GM19468 (cell line): ENCODE measurements around the gene NPPA.
"Not testable (repeated sequence)": the region's sequence is repeated elsewhere in the genome, so short reads cannot be mapped to it uniquely, and the experiment has no call there.

Experiments used
- ATAC-seq: cut with Tn5 transposase; IDR thresholded peaks from one replicate; pipeline ENCODE4 v1.9.1; 2021; ENCODE audit warnings: mild to moderate bottlenecking, moderate library complexity, moderate number of reproducible peaks; ENCODE audit not compliant: unreplicated experiment; ENCODE audit errors: extremely low read depth

NPPA gene

DNA sequence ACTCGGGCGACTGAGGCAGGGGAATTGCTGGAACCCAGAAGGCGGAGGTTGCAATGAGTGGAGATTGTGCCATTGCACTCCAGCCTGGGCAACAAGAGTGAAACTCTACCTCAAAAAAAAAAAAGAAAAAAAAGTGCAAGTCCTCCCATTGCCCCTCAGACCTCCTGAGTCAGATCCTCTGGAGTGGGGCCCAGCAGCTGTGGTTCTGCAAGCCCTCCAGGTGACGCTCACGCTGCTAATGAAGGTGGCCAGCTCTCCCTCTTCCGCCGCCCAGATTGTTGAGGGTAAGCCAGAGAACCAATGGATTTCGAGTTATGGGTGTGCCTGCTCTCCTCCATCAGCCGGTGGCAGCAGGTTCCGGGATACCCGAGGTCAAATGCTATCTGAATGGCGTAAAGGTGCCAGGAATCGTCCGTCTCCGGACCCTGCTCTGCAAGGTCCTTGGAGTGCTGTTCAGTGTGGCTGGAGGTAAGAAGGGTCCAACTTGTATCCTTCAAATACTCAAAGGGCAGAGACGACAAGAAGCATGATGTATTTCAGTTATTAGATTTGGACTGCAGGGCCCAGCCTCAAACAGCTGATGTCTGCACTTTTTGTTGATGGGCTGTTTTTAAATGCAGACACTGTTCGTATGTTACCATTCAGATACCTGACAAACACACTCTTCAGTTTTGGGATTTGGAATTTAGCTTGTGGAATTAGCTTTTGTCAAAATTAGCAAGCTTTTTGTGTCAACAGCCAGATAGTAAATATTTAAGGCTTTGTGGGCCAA is 24.0 kb downstream of the NPPA start:
- ATAC-seq: no peak

DNA sequence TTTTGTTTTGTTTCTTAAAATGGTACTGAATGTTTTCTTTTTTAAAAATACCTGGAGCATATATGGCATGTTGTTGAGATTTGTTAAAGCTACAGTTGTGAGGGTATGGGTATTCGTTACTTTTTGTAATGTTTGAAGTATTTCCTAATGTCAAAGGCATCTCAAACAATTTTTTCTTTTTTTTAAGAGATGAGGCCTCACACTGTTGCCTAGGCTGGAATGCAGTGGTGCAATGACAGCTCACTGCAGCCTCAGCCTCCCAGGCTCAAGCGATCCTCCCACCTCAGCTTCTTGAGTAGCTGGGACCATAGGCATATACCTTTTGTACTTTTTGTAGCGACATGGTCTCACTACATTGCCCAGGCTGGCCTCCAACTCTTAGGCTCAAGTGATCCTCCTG is 25.5 kb downstream of the NPPA start:
- ATAC-seq: no peak

DNA sequence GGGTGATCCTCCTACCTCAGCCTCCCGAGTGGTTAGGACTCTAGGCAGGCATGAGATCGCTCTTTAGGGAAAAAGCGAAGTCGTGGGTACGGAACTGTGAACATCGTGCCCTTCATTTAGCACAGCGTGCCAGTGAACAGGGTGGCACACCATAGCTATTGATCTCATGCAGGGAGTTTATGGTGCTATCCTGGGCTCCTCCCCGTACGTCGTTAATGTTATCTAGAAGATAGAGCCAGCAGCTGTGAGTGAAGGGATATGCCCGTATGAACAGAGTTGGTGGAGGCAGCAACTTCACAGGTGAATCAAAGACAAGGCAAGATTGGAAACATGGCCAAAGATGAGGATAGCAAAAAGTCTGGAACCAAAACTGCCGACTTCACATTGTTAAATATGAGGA is 30.4 kb downstream of the NPPA start:
- no peak for ATAC-seq

DNA sequence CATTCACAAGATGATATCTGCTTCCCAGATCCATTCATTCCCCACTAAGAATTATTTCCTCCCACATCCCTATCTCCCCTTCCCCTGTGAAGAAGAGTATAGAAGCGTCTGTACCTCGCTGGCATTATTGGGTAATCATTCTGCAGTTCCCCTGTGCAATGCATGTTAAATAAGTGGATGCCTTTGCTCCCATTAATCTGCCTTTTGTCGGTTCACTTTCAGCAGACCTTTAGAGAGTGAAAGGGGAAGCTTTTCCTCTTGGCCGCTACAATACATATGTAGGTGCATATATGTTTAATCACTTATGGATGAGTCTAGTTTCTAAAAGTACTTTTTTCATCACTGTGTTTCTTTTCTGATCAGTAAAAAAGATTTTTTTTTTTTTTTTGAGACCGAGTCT is 34.6 kb downstream of the NPPA start:
- ATAC-seq: no peak

DNA sequence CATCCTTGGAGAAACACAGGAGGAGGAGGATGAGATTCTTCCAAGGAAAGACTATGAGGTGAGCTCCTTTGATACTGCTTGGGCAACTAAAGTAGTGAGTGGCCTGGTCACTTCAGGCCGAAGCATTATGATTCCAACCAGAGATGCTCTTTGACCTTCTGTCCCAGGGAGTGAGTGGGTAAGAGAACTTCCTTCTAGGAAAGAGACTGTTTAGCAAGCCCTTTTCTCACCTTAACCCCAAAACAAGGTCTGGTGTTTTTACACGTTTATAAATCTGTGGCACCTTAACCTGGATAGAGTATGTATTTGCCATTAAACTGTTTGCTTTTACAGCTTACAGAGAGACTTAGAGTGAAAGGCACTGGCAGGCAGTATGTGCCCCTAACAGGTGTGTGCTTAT is 40.5 kb downstream of the NPPA start:
- no peak for ATAC-seq

DNA sequence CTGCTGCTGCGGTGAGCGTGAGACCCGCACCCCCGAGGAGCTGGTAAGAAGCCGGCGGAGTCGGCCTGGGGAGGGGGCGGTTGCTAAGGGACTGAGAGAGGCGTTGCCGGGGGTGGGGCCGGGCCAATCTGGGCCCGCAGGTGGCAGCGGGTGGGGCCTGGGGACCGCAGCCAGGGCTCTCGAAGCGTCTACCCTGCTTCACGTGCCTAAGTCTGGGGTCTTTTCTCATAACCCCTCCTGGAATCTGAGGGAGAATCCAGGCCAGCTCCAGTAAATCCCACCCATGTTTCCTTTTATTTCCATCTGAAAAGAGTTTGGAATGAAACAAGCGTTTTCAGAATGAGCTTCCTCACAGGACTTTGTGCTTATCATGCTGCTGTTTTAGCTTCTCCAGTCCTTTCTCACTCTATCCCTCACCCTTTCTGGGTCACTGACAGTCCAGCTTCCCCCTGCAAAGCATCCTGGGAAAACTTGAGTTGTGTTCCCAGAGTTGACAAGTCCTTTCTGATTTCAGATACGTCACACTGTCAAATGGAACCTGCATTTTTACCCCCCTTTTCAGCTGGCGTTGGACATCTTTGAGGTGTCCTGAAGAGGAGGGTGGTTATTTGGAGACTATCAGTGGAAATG is 41.2 kb downstream of the NPPA start:
- ATAC-seq: peak; percentile 9

DNA sequence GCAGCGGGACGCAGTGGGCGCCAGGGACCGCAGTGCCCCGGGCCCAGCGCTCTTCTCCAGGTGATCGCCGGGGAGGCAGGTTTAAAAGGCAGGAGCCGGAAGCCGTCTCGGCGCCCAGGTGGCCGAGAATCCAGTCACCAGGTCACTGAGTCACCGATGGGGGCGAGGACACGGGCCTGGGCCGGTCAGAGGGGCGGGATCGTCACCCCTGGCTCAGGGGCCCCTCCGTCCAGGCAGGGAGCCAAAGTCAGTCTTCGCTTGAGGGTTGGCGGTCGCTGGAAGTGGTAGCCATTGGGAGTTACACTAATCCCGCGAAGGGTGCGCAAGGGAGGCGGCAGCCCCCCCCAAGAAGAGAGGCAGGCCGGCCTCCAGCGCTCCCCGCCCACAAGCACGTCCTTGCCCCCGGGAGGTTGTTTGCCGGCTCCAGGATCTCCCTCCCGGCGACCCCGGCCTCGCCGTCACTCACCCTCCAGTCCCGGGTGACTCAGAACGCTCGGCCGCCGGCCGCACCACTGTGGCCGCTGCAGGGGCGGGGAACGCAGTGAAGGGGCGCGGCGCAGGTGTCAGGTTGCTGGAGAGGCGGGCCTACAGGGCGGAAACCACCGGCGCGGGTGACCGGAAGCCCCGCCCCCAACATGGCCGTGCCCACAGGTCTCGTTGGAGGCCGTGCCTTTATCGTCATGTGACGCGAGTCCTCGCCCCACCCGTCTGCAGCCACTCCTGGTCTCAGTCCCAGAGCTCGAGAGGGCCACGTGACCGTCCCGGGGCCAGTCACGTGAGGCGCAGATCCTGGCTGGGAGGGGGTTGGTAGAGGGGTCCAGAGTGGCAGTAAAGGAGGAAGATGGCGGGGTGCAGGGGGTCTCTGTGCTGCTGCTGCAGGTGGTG is 41.9 kb downstream of the NPPA start, which contains the start of the genes CLCN6 and MTHFR:
TSS of gene CLCN6 (plus strand) at position 770 of the 885 bp plus-strand sequence. CDS start at position 842, 72 bp downstream.
TSS of gene MTHFR (minus strand) at position 543 of the 885 bp plus-strand sequence. CDS start 2,848 bp downstream, outside the sequence.
- peak; percentile 81 for ATAC-seq

DNA sequence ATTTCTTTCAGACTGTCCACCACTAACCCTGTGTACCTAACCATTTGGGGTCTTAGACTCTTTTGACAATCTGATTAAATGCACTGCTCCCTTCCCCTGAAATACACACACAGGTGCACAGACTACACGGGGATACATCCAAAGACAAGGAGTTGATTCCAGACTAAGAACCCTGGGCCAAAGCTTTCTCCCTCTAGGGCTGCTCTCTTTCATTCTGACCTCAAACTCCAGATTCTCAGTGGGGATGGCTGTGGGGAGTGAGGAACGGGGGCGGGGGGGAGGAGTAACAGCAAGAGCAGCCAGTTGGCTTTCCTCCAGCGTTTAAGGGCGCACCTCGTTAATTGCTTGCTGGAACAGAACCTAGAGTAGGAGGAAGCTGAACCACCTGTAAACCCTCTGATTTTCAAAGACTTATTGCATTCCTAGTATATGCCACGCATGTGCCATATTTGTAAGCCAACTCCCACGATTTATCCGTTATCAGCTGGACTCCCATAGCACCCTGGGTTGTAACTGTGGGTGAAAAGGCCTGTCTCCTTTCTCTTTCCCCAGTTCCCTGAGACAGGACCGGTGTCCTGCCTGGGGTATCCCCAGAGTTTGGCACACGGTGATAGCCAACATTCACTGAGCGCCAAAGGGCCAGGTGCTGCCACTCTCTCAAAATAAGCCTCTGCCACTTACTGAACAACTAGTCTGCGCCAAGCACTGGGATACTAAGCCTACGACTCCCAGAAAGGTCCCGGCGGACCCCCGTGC is 42.7 kb downstream of the NPPA start:
- no peak for ATAC-seq

DNA sequence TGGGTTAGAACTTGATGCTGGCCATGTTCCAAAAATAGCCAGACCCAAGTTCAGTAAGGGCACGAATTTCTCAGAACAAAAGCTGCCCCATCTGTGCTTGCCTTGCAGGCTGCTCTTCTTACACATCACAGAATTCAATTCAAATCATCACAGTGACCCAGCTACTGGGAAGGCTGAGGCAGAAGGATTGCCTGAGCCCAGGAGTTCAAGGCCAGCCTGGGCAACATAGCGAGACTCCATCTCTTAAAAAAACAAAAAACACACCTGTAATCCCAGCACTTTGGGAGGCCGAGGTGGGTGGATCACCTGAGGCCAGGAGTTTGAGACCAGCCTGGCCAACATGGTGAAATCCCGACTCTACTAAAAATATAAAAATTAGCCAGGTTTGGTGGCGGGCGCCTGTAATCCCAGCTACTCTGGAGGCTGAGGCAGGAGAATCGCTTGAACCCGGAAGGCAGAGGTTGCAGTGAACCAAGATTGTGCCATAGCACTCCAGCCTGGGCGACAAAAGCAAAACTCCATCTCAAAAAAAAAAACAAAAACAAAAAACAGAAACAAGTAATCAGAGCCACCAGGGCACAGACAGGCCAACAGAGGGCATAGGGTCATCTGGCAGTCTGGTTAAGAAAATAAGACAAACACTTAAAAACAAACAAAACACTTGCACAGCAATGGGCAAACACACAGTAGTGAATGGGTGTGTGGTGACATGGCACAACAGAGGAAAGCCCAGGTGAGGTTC is 43.5 kb downstream of the NPPA start:
- not testable (repeated sequence) for ATAC-seq

DNA sequence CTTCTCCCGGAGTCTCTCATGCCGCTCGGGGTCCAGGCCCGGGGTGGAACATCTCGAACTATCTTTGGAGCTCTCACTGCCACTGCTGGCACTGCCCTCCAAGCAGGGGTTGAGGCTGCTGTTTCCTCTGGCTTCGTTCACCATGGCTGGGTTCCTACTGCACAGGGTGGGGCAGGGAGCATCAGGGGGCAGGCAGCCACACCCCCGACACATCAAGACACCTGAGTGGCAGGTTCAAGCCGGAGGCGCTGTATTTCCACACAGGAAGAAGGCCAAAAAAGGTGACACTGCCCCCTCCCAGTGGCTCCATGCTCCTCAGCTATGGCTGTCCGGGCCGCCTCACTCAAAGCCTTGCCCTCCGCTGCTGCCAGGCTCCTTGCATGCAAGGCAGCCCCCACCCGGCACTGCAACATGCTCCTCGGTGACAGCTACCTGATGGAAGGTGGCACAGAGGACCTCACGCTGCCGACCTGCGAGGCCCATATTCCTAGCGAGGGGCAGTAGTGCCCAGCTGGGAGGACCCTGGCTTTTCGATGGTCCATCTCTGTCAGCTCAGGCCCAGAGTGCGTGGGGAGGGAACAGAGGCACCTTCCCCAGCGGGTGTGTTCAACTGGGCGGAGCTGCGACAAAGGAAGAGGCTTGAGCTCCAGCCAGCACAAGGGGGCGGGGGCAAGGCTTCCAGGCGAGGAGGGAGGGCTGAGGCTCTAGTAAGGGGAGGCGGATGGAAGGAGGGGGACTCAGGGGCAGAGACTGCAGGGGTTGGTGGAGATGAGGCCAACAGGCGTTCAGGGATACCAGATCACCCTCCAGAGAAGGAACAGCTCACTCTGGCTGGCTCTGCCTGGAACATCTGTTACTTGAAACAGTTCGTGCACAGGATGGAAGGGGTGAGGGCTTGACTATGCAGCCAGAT is 44.4 kb downstream of the NPPA start:
- no peak for ATAC-seq

DNA sequence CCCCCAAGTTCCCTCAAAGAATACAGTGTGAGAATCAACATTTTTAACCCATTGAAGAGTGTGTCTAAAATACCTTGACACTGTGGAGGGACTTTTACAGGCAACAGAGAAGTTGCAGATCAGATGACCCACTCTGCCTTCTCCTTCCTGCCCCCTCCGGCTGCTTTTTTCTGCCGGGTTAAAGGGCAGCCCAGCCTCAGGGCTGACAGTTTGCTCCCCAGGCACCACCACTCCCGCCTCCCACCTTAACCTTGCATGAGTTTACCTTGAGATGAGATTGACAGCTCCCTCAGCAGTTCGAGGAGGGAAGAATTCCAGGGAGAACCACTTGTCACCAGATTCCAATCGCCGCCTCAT is 45.0 kb downstream of the NPPA start:
- ATAC-seq: no peak

DNA sequence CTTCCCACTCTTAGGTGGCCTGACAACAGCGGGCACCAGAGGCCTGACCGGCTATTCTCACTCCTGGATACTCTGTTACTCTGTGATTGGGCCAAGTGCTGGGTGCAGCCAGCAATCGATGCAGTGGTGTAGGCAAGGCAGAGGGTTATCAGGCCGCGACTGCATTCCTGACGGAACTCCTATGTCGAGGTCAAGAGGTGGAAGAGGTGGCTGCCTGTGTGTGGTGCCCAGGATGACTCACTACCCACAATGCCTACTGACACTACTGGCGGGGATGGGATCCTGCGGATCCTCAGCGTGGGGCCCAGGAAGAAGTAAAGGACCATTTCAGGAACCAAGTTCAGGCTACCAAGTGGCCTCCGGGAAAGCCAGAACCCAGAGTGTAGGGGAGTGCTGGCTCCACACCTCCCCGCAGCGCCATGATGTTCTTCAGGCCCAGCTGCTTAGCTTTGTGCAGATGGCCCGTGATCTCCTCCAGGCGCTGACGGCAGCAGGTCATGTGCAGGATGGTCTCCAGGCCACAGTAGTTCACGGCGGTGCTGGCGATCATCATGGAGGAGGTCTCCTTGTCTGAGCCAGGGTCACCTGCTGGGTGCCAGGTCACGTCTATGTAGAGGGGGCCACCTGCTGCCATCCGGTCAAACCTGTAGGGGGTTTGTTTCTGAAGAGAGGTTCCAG is 46.7 kb downstream of the NPPA start:
- ATAC-seq: no peak

DNA sequence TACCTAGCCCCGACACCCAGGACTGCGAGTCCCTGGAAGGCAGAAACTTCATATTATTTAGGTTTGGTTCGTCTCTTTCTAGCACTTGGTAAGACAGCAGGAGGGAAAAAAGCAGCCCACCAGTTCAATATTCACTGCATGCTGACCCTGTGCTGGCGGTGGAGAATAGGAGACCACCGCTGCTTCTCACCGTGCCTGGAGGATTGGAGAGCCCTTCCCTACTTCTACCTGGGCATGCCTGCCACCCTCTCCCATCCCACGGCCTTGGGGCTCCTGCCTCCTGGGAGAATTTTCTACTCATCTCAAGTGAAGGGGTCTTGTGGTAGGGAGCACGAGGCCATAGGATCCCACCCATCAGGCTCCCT is 47.2 kb downstream of the NPPA start:
- no peak for ATAC-seq

DNA sequence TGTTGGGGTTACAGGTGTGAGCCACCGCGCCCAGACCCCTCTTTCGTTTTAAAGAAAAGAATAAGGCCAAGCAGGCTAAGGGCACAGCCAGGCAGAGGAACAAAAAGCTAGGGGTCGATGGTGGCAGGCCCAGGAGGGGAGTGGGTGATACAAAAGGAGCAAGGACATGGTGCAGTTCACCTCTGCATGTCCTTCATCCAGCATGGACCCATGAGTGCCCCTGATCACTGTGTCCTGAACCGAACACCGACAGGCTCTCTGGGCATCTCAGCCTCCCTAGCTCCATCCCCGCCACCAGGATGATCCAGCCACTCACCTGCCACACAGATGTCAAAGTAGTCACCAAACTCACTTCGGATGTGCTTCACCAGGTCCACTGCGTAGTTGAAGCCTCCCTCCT is 47.7 kb downstream of the NPPA start:
- no peak for ATAC-seq

DNA sequence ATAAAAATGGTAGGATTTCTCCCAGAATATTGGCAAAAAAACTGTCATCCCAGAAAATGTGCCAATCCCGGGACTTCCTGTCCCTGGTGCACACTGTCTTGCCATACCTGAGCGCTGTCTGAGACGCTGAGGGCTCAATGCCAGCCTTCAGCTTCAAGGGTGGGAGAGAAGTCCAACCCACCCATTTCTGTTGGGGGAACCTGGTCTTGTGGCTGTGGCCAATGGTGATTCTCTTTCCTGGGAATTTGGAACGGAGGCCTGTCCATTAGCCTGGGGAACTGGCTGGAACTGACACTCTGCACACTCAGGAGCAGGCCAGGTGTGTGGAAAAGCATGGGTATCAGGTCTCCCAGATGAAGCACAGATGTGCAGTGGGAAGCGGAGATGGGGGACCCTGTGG is 48.5 kb downstream of the NPPA start:
- no peak for ATAC-seq

DNA sequence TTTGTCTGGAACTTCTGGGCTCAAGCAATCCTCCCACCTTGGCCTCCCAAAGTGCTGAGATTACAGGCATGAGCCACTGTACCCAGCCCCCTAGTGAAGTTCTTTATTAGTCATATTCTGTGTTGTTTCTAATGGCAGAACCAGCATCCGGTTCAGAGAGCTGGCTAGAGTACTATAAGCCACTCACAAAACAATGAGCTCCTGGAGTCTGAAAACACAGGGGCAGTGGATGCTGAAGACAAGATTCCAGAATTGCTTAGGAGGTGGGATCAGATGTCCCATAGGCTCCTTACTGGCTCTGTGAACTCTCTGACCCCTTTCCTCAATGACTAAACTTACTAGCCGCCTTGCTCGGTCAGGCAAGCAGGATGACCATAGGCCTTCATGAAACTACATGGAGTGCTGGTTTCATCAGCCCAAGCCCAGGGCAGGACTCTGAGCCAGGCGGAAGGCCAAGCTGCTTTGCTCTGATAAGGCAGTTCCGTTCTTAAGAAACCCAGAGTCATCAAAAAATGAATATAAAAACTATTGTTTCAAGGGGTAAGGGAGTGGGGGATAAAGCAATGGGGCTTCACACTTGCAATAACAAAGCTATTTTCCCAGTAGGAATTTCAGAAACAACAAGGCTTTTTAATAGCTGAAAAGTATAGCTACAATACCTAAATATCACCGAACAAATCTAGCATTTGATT is 49.9 kb downstream of the NPPA start:
- no peak for ATAC-seq

DNA sequence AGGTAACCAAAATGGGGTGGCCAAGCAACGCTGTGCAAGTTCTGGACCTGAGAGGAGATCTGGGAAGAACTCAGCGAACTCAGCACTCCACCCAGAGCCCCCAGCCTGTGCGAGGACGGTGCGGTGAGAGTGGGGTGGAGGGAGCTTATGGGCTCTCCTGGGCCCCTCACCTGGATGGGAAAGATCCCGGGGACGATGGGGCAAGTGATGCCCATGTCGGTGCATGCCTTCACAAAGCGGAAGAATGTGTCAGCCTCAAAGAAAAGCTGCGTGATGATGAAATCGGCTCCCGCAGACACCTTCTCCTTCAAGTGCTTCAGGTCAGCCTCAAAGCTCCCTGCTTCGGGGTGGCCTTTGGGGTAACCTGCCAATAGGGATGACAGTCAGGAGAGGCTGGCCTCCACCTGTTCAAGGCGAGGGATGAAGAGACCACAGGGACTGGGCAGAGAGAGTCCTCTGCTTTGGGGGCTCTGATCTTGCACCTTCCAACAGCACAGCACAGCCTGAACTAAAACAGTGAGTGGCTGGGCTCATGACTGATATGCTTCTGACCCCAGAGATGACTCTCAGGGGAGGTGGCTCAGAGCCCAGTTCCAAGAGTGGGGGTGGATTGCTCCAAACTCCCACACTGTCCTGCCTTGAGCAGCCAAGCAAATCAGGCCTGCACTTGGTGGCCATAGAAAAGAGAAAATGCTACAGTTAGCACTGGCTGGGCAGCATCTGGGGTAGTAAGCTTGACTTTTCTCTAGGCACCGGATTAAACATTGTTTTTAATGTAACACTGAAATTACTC is 51.4 kb downstream of the NPPA start:
- ATAC-seq: no peak
